Hypothalamus (tissue), 51 donors: ENCODE measurements around the gene FGF19.

Experiments
- DNase-seq, 51 donors: peaks; one replicate each; lab custom pipeline; 2025; lab: John Stamatoyannopoulos, UW

FGF19 gene, protein sequence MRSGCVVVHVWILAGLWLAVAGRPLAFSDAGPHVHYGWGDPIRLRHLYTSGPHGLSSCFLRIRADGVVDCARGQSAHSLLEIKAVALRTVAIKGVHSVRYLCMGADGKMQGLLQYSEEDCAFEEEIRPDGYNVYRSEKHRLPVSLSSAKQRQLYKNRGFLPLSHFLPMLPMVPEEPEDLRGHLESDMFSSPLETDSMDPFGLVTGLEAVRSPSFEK

DNA sequence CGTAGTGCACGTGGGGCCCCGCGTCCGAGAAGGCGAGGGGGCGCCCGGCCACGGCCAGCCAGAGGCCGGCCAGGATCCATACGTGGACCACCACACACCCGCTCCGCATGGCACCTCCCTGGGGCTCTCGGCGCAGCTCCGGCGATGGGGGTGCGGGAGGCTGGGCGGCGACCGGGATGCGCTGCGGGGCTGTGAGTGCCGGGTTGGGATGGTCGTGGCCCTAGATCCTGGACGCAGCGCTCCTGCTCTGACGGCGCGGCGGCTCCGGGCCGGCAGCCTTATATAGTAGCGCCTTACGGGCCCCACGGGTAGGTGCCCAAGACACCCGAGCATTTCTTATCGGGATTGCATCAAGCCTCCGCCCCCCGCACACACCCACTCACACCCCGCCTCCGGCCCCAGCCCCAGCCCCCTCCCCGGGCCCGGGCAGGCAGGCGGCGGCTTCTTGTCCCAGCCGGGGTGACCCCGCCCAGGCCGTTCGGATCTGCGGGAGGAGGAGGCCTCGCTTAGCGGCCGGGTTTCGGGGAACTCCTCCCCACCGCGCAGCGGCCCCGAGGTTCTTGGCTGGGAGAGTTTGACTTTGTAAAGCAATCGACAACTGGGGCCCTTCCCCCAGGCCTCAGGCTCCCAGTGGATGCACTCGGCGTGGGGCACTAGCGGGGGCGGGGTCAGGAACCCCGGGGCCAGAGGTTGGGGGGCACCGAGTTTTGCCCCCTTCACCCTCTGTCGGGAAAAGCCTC, at the start of gene FGF19:
FGF19 (minus strand) TSS at position 255 of the 740 bp plus-strand sequence; CDS start at position 109, 146 bp downstream.
- DNase-seq = no peak

DNA sequence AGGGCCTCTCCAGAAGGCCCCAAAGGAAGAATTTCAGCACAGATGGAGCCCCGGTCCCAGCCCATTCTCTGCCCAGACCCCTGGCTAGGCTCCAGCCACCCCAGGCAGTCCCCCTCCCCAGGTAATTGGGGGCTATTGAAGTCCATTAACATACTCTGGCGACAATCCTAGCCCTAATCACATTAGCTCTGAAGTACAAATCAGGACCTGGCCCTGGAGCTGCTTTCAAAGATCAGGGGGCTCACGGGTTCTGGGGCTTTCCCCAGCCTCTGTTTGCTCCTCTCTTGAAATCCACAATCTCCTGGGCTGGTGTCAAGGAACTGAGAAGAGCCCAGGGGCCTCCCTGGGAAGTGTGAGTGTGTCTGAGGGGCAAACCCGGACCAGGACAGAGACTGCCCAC, 49.1 kb upstream of the FGF19 start:
- DNase-seq = no peak

DNA sequence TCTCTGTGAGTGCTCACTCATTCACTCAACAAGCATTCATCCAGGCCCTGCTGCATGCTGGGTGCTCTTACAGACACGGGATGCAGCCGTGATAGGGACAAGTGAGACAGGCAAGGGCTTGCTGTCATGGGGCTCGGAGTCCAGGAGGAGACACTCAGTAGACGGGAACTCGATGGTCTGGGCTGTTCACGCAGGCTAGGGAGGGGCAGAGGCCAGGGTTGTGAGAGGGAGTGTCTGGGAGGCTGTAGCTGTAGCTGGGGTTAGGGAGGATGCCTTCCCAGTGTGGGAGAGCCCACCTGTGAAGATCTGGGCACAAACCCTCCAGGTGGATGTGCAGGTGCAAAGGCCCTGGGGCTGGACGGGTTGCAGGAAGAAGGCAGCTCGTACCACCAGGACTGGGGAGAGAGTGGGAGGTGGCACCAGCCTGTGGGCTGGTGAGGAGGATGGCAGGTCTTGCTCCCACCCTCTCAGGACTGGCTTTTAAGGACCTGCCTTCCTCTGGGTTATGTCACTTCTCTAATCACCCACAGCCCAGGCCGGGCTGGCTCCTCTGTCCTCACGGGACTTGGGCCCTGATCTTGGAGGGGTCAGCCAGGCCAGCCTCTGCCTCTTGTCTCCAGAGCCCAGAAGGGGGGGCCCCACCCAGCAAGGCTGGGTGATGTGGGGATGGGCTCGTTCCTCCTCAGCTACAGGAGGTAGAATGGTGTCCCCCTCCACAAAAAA, 47.2 kb upstream of the FGF19 start:
- DNase-seq = no peak

DNA sequence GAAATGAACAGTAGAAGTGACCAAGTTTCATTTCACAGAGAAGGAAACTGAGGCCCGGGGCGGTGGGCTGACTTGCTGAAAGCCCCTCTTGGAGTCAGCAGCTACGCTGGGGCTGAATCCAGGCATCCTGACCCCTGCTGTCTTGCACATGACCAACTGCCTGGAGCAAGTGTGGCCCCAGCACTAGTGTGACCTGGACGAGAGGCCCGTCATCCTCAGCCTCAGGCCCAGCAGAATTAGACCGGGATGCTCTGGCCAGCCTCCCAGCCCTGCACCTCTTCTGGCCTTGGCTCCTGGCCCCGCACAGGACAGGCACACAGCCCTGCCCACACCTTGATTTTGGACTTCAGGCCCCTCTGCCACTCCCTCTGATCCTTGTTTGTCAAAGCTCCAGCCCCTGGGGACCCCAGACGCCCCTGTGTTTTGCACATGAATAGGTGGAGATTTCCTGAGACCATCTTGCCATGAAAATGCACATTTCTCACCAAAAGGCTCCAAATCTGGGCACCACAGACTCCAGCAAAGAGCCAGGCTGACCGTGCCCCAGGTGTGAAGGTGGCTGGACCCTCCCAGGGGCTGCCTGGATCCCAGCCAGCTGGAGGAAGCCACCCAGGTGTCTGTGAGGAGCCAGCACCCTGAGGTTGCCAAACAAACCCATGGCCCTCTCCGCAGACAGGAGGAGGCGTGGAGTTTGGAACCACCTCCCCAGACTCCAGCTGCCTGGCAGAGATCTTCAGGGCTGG, 46.5 kb upstream of the FGF19 start:
- DNase-seq = no peak

DNA sequence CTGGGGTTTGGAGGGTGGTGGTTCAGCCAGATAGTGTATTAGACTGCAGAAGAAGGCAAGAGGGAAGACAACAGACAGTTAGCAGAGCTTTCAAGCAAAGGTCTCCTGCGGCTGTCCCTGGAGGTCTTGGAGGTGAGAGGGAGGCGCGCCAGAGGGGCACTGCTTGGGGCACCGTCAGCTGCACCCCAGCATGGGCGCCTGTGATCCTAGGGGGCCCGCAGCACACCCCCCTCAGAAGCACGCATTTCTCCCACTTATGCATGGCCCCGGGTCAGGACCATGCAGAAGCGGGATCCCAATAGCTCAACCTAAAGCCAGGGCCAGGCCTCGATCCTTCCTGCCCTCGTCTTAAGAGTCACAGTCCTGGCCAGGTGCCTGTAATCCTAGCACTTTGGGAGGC, 44.8 kb upstream of the FGF19 start:
- DNase-seq = no peak

DNA sequence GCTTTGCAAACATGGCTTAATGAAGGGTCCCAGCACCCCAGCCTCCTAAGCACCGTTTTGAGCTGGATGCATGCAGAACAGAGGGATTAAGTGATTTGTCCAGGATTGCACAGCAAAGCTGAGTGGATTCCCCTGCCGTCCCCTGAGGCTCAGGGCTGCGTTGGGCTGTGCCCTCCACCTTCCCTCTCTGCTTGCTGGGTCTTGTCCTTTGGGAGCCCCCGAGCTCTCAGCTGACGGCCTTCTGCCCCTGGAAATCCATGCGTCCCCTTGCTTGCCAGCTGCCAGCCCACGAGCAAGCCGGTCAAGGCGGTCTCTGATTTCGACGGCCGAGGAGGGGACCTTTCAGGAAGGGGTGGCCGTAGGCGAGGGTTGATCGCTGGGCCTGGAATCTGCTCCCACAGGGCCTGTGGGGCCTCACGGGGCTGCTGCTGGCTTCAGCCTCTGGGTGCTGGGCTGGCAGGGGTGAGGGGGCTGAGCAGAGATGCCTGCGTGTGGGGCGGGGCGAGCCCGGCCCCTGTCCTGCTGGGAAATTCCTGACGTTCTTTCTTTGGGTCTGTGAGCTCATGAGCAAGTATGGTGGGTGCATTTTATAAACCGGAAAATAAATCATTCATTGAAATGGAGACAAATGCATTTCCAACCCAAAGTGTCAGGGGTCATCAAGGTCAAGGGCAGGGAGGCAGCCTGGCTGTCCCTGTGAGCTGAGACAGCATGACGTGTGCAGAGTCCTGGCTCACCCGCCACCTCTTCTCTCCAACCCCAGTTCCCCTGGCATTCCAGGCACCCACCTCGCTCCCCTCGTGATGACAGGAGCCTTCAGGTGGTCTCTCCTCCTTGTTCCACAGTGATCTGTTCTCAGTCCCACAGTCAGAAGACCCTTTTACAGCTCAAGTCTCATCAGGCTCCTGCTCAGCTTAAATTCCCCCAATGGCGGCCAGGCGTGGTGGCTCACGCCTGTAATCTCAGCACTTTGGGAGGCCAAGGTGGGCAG, 43.2 kb upstream of the FGF19 start:
- DNase-seq = no peak

DNA sequence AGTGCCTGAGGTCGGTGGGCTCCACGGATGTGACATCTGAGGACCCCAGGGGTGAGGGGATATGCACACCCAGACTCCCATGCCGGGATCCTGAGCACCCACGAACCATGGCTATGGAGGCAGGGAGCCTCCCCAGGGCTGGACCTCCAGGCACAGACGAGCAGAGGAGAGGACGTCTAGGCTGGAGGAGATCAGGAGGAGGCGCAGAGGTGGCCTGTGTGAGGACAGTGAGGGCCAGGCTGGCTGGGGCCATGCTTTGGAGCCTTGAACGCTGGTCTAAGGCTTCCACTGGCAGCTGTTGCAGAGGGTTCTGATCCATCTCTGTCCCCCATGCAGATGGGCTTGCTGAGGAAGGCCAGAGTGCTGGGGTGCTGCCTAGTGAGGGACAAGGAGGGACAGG, 42.3 kb upstream of the FGF19 start:
- no peak for DNase-seq

DNA sequence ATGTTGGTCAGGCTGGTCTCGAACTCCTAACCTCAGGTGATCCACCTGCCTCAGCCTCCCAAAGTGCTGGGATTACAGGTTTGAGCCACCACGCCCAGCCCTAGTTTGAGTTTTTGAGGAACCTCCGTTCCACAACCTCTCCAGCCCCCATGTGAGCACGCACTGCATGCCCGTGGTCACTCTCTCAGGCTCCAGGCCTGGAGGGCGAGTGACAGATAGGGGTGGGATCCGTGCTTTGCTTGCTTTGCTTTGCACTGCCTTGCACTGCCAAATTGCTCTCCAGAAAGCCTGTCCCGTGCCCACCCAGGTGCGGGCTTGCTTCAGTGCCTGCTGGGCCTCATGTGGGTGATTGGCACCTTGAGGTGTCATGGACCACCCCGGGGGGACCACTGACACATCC, 41.4 kb upstream of the FGF19 start:
- no peak for DNase-seq

DNA sequence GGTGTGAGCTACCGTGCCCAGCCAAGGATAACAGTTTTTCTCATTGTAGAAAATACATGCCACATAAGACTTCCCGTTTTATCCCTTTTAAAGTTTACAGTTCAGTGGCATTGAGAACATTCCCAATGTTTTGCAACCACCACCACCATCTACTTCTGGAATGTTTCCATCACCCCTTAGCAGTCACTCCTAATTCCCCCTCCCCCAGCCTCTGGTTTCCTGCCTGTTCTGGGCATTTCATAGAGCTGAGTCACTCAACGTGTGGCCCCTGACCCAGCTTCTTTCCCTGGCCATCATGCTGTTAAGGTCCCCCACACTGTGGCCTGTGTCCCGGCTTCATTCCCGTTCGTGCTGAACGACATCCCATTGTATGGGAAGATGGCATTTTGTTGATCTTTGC, 40.6 kb upstream of the FGF19 start:
- no peak for DNase-seq

DNA sequence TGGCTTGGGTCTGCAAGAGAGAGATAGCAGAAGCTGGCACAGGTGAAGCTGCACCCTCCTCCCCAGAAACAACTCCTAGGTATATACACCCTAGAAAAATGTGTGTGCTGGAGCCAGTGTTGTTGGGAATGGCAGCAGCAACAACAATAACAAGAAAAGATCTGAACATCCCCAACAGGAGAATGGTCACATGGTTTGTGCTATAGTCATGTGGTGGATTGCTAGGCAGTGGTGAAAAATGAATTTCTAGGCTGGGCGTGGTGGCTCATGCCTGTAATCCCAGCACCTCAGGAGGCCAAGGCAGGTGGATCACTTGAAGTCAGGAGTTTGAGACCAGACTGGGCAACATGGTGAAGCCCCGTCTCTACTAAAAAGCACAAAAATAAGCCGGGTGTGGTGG, 31.0 kb upstream of the FGF19 start:
- no peak for DNase-seq

DNA sequence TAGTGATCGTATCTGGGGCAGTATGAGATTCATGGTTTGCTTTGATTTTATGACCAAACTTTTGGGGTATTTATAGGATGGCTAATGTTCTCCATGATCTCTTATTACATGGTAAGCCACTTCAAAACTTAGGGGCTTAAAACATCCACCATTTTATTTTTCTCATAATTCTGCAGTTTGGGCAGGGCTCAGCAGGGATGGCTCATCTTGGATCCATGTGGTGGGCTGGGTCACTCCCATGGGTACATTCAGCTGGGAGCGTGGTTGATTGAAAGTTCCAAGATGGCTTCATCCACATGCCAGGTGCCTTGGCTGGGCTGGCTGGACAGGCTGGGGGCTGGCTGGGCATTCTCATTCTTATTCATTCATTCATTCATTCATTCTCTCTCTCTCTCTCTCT, 30.5 kb upstream of the FGF19 start:
- DNase-seq = no peak

DNA sequence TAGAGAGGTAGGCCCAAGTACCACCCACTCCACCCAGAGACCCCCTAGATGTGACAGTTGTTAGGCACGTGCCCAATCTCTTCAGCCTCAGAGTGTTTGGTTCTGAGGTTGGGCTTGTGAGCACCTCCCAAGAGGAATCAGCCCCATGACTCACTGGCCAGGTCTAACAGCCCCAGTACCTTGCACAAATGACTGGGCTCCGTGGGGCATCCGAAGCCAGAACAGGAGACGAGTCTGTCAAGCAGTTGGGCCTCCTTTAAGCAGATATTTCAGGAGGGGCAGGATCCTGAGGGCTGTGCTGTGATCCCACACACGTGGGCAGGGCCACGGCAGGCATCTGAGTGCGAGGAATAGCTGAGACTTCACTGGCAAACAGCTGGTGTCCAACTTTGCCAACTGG, 29.1 kb upstream of the FGF19 start:
- DNase-seq = no peak

DNA sequence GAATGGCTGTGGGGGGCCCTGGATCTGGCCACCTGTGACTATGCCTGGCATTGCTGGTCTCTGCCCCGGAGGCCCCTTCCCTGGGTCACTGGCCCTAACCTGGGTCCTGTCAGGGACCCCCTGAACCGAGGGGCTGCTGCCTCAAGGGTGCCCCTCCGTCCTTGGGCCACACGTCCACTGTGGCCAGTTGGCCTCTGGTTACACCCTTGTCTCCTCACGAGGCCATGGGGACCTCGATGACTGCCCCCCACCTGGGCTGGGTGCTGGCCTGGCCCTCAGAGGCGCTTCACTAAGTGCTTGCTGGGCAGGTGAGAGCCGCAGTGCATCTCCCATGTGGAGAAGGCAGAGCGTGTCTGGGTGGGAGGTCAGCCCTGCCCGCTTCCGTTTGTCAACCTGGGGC, 27.3 kb upstream of the FGF19 start:
- no peak for DNase-seq

DNA sequence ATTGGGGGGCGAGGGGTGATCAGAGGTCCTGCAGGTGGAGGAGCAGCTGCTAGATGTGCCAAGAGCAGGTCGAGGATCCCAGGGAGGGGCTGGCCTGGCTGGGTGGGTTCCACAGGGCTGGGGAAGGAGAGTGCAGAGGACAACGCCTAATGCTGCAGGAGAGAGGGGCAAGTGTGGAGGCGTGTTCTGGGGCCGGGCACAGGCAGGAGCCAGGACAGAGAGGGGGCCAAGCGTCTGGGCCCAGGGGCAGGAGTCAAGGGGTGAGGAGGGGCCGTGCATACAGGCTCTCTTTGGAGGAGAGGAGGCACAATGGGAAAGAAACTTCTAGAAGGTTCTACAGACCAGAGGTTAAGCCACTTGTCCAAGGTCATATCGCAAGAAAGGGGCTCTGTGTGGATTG, 26.7 kb upstream of the FGF19 start:
- DNase-seq = no peak

DNA sequence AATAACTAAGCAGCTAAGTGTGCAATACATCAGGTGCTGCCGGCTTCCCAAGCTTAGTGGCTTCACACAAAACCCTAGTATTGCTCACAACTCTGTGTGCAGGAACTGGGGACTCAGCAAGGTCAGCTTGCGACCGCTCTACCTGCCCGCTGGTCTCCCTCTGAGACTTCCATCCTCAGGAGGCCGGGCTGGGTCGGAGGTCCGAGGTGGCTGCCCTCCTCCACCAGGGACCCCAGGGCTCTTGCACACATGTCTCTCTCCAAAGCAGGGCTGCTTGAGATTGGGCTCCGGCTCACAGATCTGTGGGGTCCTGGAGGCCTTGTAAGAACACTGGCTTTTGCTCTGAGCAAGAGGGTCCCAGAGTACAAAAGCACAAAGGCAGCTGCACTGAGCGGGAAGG, 25.4 kb upstream of the FGF19 start:
- DNase-seq = no peak

DNA sequence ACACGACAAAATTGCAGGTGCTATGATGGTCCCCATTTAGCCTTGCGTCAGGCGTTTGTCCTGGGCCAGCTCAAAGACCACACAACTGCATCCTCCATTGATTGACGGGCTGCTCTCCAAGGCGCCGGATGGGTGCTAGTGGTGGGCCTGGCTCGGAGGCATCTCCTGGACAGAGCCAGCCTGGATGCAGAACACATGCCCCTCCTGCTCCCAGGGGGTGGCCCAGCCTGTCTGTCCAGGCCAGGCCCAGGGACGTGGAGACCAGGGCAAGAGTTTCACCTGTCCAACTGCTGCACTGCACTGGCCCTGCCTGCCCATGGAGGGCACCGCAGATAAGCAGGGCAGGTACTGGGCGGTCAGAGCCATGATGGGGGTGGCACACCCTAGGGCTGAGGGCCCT, 23.4 kb upstream of the FGF19 start:
- no peak for DNase-seq

DNA sequence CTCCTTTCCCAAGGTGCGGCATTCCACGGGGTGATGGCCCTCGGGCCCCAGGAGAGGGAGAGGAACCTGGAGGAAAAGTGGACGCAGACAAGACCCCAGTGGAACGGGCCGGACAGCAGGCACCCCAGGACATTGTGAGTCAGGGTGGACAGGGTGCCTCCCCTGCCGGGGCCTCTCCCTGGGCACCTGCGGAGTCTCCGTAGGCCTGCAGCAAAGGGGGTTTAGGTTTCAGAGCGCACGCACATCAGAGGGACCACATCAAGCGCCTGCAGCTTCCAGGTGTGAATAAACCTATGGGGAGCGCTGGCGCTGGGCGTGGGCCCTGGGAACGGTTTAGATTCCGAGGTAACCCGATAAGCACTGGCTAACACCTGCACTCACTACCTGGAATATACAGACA, 22.7 kb upstream of the FGF19 start:
- DNase-seq = no peak

DNA sequence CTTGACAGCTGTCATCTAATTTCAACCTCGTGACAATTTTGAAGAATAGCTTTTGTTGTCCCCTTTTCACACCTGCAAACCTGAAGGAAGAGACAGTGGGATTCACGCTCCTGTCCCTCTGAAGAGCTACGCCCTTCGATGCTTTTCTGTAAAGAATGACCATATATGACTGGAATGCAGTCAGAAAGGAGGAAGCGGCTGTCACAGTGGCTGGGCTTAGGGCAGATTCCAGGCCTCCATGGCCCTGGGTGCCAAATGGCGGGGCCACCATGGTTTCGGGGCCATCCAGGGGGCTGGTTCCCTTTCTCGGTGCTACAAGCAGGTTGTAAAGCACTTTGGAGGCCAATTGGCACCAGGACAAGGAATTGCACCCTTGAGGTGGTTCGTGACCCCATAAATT, 22.2 kb upstream of the FGF19 start:
- DNase-seq = no peak

DNA sequence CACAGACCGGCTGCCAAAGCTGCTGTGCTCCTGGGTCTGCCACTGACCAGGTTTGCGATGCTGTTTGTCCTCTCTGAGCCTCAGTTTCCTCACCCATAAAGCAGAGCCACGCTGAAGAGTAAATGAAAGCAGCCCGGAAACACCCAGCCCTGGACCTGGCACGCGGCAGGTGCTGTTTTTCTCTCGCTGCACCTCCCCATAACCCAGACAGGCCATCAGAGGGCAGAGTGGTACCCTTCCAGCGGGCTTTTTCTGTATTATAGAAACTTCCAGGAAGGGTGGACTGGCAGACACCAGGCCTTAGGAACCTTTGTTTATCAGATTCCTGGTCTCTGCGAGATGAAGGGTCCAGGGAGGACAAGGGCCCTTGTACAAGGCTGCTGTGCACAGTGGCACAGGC, 17.9 kb upstream of the FGF19 start:
- DNase-seq = no peak

DNA sequence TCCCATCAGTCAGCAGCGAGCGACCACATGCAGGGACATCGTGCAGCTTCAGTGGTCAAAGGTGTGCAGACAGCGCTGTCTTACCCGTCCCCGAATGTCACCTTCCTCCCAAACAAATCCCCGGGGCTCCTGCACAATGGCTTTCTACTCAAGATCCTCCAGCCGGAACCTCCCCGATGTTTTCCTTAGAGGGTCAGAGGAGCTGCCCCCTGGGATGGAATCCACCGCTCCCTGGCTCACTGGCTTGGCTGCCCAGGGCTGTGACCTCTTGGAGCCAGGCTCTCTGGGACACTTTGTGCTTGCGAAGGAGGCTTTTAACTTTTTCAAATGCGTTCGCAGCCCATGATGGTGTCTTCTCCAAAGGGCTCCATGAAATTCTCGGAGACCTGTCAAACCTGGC, 17.3 kb upstream of the FGF19 start:
- no peak for DNase-seq
